OCI-LY3 (cell line): ENCODE results near the gene RTL10.

Source experiments
- EZH2phosphoT487 ChIP-seq: fragments of 200-600 bp; shearing (Covaris generic); IDR thresholded peaks from 2 replicates; pipeline ENCODE4 v1.6.1; 2018; ENCODE audit warnings: antibody characterized with exemption, mixed run types, low read depth
- TF ChIP-seq, protein P1 (sequence below): fragments of 200-600, 300-600 bp; sonication (generic); IDR thresholded peaks from 2 replicates; pipeline ENCODE4 v1.5.1; 2014; ENCODE audit warnings: antibody characterized with exemption, low read length, low read depth

- TF ChIP-seq, protein P1, sequence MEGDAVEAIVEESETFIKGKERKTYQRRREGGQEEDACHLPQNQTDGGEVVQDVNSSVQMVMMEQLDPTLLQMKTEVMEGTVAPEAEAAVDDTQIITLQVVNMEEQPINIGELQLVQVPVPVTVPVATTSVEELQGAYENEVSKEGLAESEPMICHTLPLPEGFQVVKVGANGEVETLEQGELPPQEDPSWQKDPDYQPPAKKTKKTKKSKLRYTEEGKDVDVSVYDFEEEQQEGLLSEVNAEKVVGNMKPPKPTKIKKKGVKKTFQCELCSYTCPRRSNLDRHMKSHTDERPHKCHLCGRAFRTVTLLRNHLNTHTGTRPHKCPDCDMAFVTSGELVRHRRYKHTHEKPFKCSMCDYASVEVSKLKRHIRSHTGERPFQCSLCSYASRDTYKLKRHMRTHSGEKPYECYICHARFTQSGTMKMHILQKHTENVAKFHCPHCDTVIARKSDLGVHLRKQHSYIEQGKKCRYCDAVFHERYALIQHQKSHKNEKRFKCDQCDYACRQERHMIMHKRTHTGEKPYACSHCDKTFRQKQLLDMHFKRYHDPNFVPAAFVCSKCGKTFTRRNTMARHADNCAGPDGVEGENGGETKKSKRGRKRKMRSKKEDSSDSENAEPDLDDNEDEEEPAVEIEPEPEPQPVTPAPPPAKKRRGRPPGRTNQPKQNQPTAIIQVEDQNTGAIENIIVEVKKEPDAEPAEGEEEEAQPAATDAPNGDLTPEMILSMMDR, result no peak
- no peak for TF ChIP-seq EZH2phosphoT487
Observed at GRCh38 chr22:19811211-19811621, 43.5 kb downstream of the RTL10 start.
